ENCODE data around the gene ATXN3L.

ATXN3L gene

GRCh38 chrX:13285229-13285628 lies 34.6 kb downstream of the ATXN3L start:
- Histone ChIP-seq H3K27me3 (ENCODE audit: control insufficient read depth in 1 of 2, insufficient read depth in 2 of 2, low read length in 2 of 2) (no peaks in the 10 kb centered on the region), H3K4me1 (ENCODE audit: control insufficient read depth, insufficient read depth, low read length) (no peaks in the 10 kb centered on the region), H3K27ac (ENCODE audit: low read length) (no peak overlapping the region), H3K4me3 (ENCODE audit: low read length in 2 of 2) (no peak overlapping the region), H3K9ac (ENCODE audit: low read length in 2 of 2) (no peak overlapping the region), H3K9me3 (ENCODE audit: control insufficient read depth in 2 of 2, low read length in 2 of 2) (no peaks in the 10 kb centered on the region), H3K36me3 (ENCODE audit: control insufficient read depth in 2 of 2, insufficient read depth in 2 of 2, low read length in 2 of 2) (no peaks in the 10 kb centered on the region)

GRCh38 chrX:13284570-13284969 lies 35.3 kb downstream of the ATXN3L start:
- Histone ChIP-seq H3K36me3 (ENCODE audit: control insufficient read depth in 2 of 2, insufficient read depth in 2 of 2, low read length in 2 of 2) (no peaks in the 10 kb centered on the region), H3K27me3 (ENCODE audit: control insufficient read depth in 1 of 2, insufficient read depth in 2 of 2, low read length in 2 of 2) (no peaks in the 10 kb centered on the region), H3K9me3 (ENCODE audit: control insufficient read depth in 2 of 2, low read length in 2 of 2) (no peaks in the 10 kb centered on the region), H3K27ac (ENCODE audit: low read length) (no peak overlapping the region), H3K9ac (ENCODE audit: low read length in 2 of 2) (no peak overlapping the region), H3K4me3 (ENCODE audit: low read length in 2 of 2) (no peak overlapping the region), H3K4me1 (ENCODE audit: control insufficient read depth, insufficient read depth, low read length) (no peaks in the 10 kb centered on the region)

- Histone ChIP-seq H3K4me1 (ENCODE audit: control insufficient read depth, insufficient read depth, low read length) (no peaks in the 10 kb centered on the region), H3K9me3 (ENCODE audit: control insufficient read depth in 2 of 2, low read length in 2 of 2) (no peaks in the 10 kb centered on the region), H3K9ac (ENCODE audit: low read length in 2 of 2) (no peak overlapping the region), H3K27ac (ENCODE audit: low read length) (no peak overlapping the region), H3K36me3 (ENCODE audit: control insufficient read depth in 2 of 2, insufficient read depth in 2 of 2, low read length in 2 of 2) (no peaks in the 10 kb centered on the region), H3K27me3 (ENCODE audit: control insufficient read depth in 1 of 2, insufficient read depth in 2 of 2, low read length in 2 of 2) (no peaks in the 10 kb centered on the region), H3K4me3 (ENCODE audit: low read length in 2 of 2) (no peak overlapping the region)
Measured at GRCh38 chrX:13283950-13284546, 35.8 kb downstream of the ATXN3L start.

GRCh38 chrX:13283512-13283911 lies 36.3 kb downstream of the ATXN3L start:
- Histone ChIP-seq H3K27ac (ENCODE audit: low read length) (no peak overlapping the region), H3K9ac (ENCODE audit: low read length in 2 of 2) (no peak overlapping the region), H3K9me3 (ENCODE audit: control insufficient read depth in 2 of 2, low read length in 2 of 2) (no peaks in the 10 kb centered on the region), H3K4me3 (ENCODE audit: low read length in 2 of 2) (no peak overlapping the region), H3K4me1 (ENCODE audit: control insufficient read depth, insufficient read depth, low read length) (no peaks in the 10 kb centered on the region), H3K27me3 (ENCODE audit: control insufficient read depth in 1 of 2, insufficient read depth in 2 of 2, low read length in 2 of 2) (no peaks in the 10 kb centered on the region), H3K36me3 (ENCODE audit: control insufficient read depth in 2 of 2, insufficient read depth in 2 of 2, low read length in 2 of 2) (no peaks in the 10 kb centered on the region)

- no peaks in the 10 kb centered on the region for H3K9me3 ChIP-seq (ENCODE audit: control insufficient read depth in 2 of 2, low read length in 2 of 2)
- H3K4me1 ChIP-seq (ENCODE audit: control insufficient read depth, insufficient read depth, low read length): no peaks in the 10 kb centered on the region
- no peak overlapping the region for H3K27ac ChIP-seq (ENCODE audit: low read length)
- no peak overlapping the region for H3K4me3 ChIP-seq (ENCODE audit: low read length in 2 of 2)
- H3K36me3 ChIP-seq (ENCODE audit: control insufficient read depth in 2 of 2, insufficient read depth in 2 of 2, low read length in 2 of 2): no peaks in the 10 kb centered on the region
- peaks cover 0 to under 1% of the 10 kb centered on the region in 2 donors for H3K27me3 ChIP-seq (ENCODE audit: control insufficient read depth in 1 of 2, insufficient read depth in 2 of 2, low read length in 2 of 2)
- H3K9ac ChIP-seq (ENCODE audit: low read length in 2 of 2): no peak overlapping the region
Measured at GRCh38 chrX:13281289-13281688, 38.6 kb downstream of the ATXN3L start.

GRCh38 chrX:13279279-13280018 lies 40.4 kb downstream of the ATXN3L start:
- Histone ChIP-seq H3K4me1 (ENCODE audit: control insufficient read depth, insufficient read depth, low read length) (no peaks in the 10 kb centered on the region), H3K4me3 (ENCODE audit: low read length in 2 of 2) (no peak overlapping the region), H3K9ac (ENCODE audit: low read length in 2 of 2) (no peak overlapping the region), H3K27ac (ENCODE audit: low read length) (no peak overlapping the region), H3K36me3 (ENCODE audit: control insufficient read depth in 2 of 2, insufficient read depth in 2 of 2, low read length in 2 of 2) (no peaks in the 10 kb centered on the region), H3K9me3 (ENCODE audit: control insufficient read depth in 2 of 2, low read length in 2 of 2) (no peaks in the 10 kb centered on the region), H3K27me3 (ENCODE audit: control insufficient read depth in 1 of 2, insufficient read depth in 2 of 2, low read length in 2 of 2) (peaks cover 0 to 4% of the 10 kb centered on the region in 2 donors)

GRCh38 chrX:13277539-13277938 lies 42.3 kb downstream of the ATXN3L start:
- Histone ChIP-seq H3K9ac (ENCODE audit: low read length in 2 of 2) (no peak overlapping the region), H3K4me3 (ENCODE audit: low read length in 2 of 2) (no peak overlapping the region), H3K27me3 (ENCODE audit: control insufficient read depth in 1 of 2, insufficient read depth in 2 of 2, low read length in 2 of 2) (peaks cover 0 to 4% of the 10 kb centered on the region in 2 donors), H3K9me3 (ENCODE audit: control insufficient read depth in 2 of 2, low read length in 2 of 2) (no peaks in the 10 kb centered on the region), H3K36me3 (ENCODE audit: control insufficient read depth in 2 of 2, insufficient read depth in 2 of 2, low read length in 2 of 2) (no peaks in the 10 kb centered on the region), H3K4me1 (ENCODE audit: control insufficient read depth, insufficient read depth, low read length) (no peaks in the 10 kb centered on the region), H3K27ac (ENCODE audit: low read length) (no peak overlapping the region)

GRCh38 chrX:13276991-13277390 lies 42.9 kb downstream of the ATXN3L start:
- H3K4me3 ChIP-seq (ENCODE audit: low read length in 2 of 2): no peak overlapping the region
- no peak overlapping the region for H3K9ac ChIP-seq (ENCODE audit: low read length in 2 of 2)
- no peaks in the 10 kb centered on the region for H3K36me3 ChIP-seq (ENCODE audit: control insufficient read depth in 2 of 2, insufficient read depth in 2 of 2, low read length in 2 of 2)
- peaks cover 0 to 4% of the 10 kb centered on the region in 2 donors for H3K27me3 ChIP-seq (ENCODE audit: control insufficient read depth in 1 of 2, insufficient read depth in 2 of 2, low read length in 2 of 2)
- no peak overlapping the region for H3K27ac ChIP-seq (ENCODE audit: low read length)
- no peaks in the 10 kb centered on the region for H3K4me1 ChIP-seq (ENCODE audit: control insufficient read depth, insufficient read depth, low read length)
- H3K9me3 ChIP-seq (ENCODE audit: control insufficient read depth in 2 of 2, low read length in 2 of 2): no peaks in the 10 kb centered on the region

- no peak overlapping the region for H3K4me3 ChIP-seq (ENCODE audit: low read length in 2 of 2)
- no peak overlapping the region for H3K27ac ChIP-seq (ENCODE audit: low read length)
- H3K36me3 ChIP-seq (ENCODE audit: control insufficient read depth in 2 of 2, insufficient read depth in 2 of 2, low read length in 2 of 2): no peaks in the 10 kb centered on the region
- no peaks in the 10 kb centered on the region for H3K9me3 ChIP-seq (ENCODE audit: control insufficient read depth in 2 of 2, low read length in 2 of 2)
- H3K27me3 ChIP-seq (ENCODE audit: control insufficient read depth in 1 of 2, insufficient read depth in 2 of 2, low read length in 2 of 2): peaks cover 0 to 4% of the 10 kb centered on the region in 2 donors
- no peak overlapping the region for H3K9ac ChIP-seq (ENCODE audit: low read length in 2 of 2)
- H3K4me1 ChIP-seq (ENCODE audit: control insufficient read depth, insufficient read depth, low read length): no peaks in the 10 kb centered on the region
Measured at GRCh38 chrX:13275031-13275430, 44.8 kb downstream of the ATXN3L start.

- Histone ChIP-seq H3K27ac (ENCODE audit: low read length) (no peak overlapping the region), H3K4me1 (ENCODE audit: control insufficient read depth, insufficient read depth, low read length) (no peaks in the 10 kb centered on the region), H3K9me3 (ENCODE audit: control insufficient read depth in 2 of 2, low read length in 2 of 2) (no peaks in the 10 kb centered on the region), H3K4me3 (ENCODE audit: low read length in 2 of 2) (no peak overlapping the region), H3K27me3 (ENCODE audit: control insufficient read depth in 1 of 2, insufficient read depth in 2 of 2, low read length in 2 of 2) (peaks cover 0 to 4% of the 10 kb centered on the region in 2 donors), H3K36me3 (ENCODE audit: control insufficient read depth in 2 of 2, insufficient read depth in 2 of 2, low read length in 2 of 2) (no peaks in the 10 kb centered on the region), H3K9ac (ENCODE audit: low read length in 2 of 2) (no peak overlapping the region)
Measured at GRCh38 chrX:13272426-13272825, 47.4 kb downstream of the ATXN3L start.

- Histone ChIP-seq H3K36me3 (ENCODE audit: control insufficient read depth in 2 of 2, insufficient read depth in 2 of 2, low read length in 2 of 2) (no peaks in the 10 kb centered on the region), H3K4me3 (ENCODE audit: low read length in 2 of 2) (no peak overlapping the region), H3K9ac (ENCODE audit: low read length in 2 of 2) (no peak overlapping the region), H3K4me1 (ENCODE audit: control insufficient read depth, insufficient read depth, low read length) (no peaks in the 10 kb centered on the region), H3K27ac (ENCODE audit: low read length) (no peak overlapping the region), H3K27me3 (ENCODE audit: control insufficient read depth in 1 of 2, insufficient read depth in 2 of 2, low read length in 2 of 2) (peaks cover 0 to 6% of the 10 kb centered on the region in 2 donors), H3K9me3 (ENCODE audit: control insufficient read depth in 2 of 2, low read length in 2 of 2) (no peaks in the 10 kb centered on the region)
Measured at GRCh38 chrX:13271511-13271910, 48.3 kb downstream of the ATXN3L start.
